ENCODE data around the gene CAMK1D. TPM values are rescaled to one million over a fixed set of nuclear protein-coding genes. Genes with fewer than 3 reads are reported as not detected.
A peak's percentile ranks its signal among the peaks of the same experiment; 100 is the strongest.

CAMK1D gene
- total and polyA plus RNA-seq, 2 of the 8 experiments (the other 6 are each of a cell fraction or from before 2014, with no cell fraction given), result 3.5 to 10.6 TPM

DNA sequence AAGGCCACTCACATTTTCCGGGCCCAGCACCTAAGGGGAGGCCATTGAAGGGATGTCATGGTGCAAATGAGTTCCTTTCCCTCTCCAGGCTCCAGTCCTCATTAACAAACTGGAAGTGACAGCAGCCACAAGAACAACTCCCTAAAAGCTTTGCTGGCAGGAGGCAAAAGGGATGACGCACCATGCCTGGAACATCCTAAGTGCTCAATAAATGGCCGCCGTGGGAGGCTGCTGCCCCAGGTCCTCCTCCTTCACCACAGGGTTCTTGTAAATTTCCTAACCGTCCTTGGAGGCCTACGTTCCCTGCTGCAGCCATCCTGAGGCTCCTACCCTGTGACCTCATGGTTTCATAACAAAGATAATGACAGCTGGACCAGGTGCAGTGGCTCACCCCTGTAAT lies 41.3 kb upstream of the CAMK1D start:
- no peaks in the 10 kb centered on the region for H3K79me2 ChIP-seq (ENCODE audit: control insufficient read depth in 1 of 2, insufficient read depth in 2 of 2, low read length in 2 of 2)
- H2BK5ac ChIP-seq (ENCODE audit: low read depth, low read length), result no peak overlapping the region
- 87% methylated on average over 6 of the region's 6 CpGs; no CpG with 5 or more reads in 1 of the 2 experiments for WGBS, 2 experiments (ENCODE audit: extremely low coverage in 1 of 2, insufficient coverage in 1 of 2, insufficient read length in 1 of 2, insufficient replicate concordance in 2 of 2, low coverage in 1 of 2, low lambda C conversion rate in 2 of 2, missing lambda C conversion rate in 1 of 2)
- H2BK120ac ChIP-seq (replicated peaks; ENCODE audit: low read depth, low read length), result no peak overlapping the region
- H3K27me3 ChIP-seq (replicated peaks in 1 of 4; ENCODE audit: control insufficient read depth in 3 of 4, extremely low read depth in 1 of 4, insufficient read depth in 3 of 4, low read length in 3 of 4), result no peaks in the 10 kb centered on the region
- H4K20me1 ChIP-seq (replicated peaks in 1 of 2; ENCODE audit: control insufficient read depth in 1 of 2, insufficient read depth in 2 of 2, low read length in 2 of 2), result no peaks in the 10 kb centered on the region
- DNase-seq (ENCODE audit: low read depth in 1 of 2, low spot score in 2 of 2) (no peak), FAIRE-seq (no peak)
- no peak overlapping the region for H3K4ac ChIP-seq (replicated peaks; ENCODE audit: insufficient read length, low read depth, low read length)
- no peak overlapping the region for H3K9ac ChIP-seq (replicated peaks in 1 of 4; ENCODE audit: extremely low read depth in 1 of 4, low read depth in 3 of 4, low read length in 3 of 4)
- ChIA-PET POLR2A (ENCODE audit: partially characterized antibody) (no interaction called here), CTCF (ENCODE audit: partially characterized antibody) (interaction anchor here (1.0 kb wide), 1 partner anchor 348 kb away, joined by 3 read pairs; no protein-coding TSS in a partner anchor)
- no peak overlapping the region for H4K8ac ChIP-seq (ENCODE audit: extremely low read depth, insufficient read depth, low read length)
- no peaks in the 10 kb centered on the region for H3K79me1 ChIP-seq (ENCODE audit: low read depth, low read length)
- H3K27ac ChIP-seq (ENCODE audit: low read depth, low read length), result no peak overlapping the region
- no peak overlapping the region for H3K4me2 ChIP-seq (ENCODE audit: insufficient read depth in 1 of 2, low read depth in 2 of 2, low read length in 2 of 2)
- H3K36me3 ChIP-seq (ENCODE audit: control insufficient read depth in 2 of 4, insufficient read depth in 4 of 4, low read length in 3 of 4), result no peaks in the 10 kb centered on the region
- H3K9me3 ChIP-seq (ENCODE audit: insufficient read depth in 2 of 2, low read depth in 1 of 2, low read length in 1 of 2), result no peaks in the 10 kb centered on the region
- H4K5ac ChIP-seq (ENCODE audit: insufficient read length, low read depth, low read length), result no peak overlapping the region
- H4K91ac ChIP-seq (replicated peaks; ENCODE audit: insufficient read length, low read length), result no peak overlapping the region
- TF ChIP-seq YY1 (IDR thresholded peaks at IDR 0.05; ENCODE audit: low read depth, low read length) (0 out of 2 replicates have a peak, but pooled peaks have one; percentile 30), SP1 (IDR thresholded peaks at IDR 0.05; ENCODE audit: low read depth, low read length) (no peak)
- no peak overlapping the region for H2BK20ac ChIP-seq (ENCODE audit: low read length)
- no peak overlapping the region for H3K4me3 ChIP-seq (ENCODE audit: extremely low read depth in 1 of 4, insufficient read depth in 2 of 4, low read depth in 3 of 4, low read length in 4 of 4)
- no peak overlapping the region for H3K14ac ChIP-seq (ENCODE audit: insufficient read length)
- H3K4me1 ChIP-seq (replicated peaks in 1 of 4; ENCODE audit: control insufficient read depth in 3 of 4, insufficient read depth in 4 of 4, low read length in 3 of 4), result no peaks in the 10 kb centered on the region
- H3K56ac ChIP-seq (replicated peaks; ENCODE audit: insufficient read length, low read depth, low read length), result no peak overlapping the region
- no peak overlapping the region for H2AFZ ChIP-seq (ENCODE audit: low read length)
- no peak overlapping the region for H2BK12ac ChIP-seq (ENCODE audit: low read depth, low read length)
- no peak overlapping the region for H2BK15ac ChIP-seq (ENCODE audit: low read length)
- no peaks in the 10 kb centered on the region for H3K23me2 ChIP-seq (ENCODE audit: low read depth, low read length)
- no peak overlapping the region for H3K18ac ChIP-seq (ENCODE audit: extremely low read depth, low read length)
- no peak overlapping the region for H3K23ac ChIP-seq (ENCODE audit: insufficient read length)
- no peak overlapping the region for H2AK5ac ChIP-seq (ENCODE audit: low read depth, low read length)

All from H1 (cell line).